Measurements from ENCODE around the gene SLC43A2.

SLC43A2 gene

DNA sequence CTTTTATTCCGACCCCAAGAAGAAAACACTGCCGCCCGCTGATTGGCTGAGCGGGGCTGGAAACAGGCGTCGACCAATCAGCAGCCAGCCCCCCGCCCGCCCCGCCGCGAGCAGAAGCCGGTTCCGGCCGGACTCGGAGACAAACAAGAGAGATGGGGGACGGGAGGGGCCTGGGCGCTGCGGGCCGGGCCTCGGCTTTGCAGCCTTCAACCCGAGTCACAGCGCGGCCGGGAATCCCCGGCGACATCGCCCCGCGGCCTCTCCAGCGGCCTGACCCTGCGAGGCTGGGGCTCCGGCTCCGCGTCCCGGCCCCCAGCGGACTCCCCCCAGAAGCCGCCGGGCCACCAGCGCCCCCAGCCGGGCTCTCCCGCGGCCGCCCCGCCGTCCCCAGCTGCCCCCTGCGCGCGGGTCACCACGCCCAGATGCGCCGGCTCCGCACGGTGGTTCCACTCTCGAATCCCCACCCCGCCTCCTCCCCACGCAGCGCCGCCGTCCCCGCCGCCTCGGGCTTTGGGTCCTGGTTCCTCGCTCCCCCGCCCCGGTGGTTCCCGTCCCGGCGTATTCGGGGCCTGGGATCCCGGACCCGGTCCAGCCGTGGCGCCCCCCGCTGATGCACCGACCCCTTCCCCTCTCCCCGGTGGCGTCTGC is 346 bp upstream of the SLC43A2 start:
- no peaks in the 10 kb centered on the region for H3K9me3 ChIP-seq (ENCODE audit: control insufficient read depth, insufficient read depth, low read depth, low read length)
- ChIA-PET POLR2A (interaction anchor here (0.5 to 3.2 kb wide), 11 partner anchors 12 to 369 kb away, joined by 3 to 20 read pairs (median 4); partner anchors contain the start of genes INPP5K and RILP), CTCF (interaction anchor here (0.6 to 2.8 kb wide), 22 partner anchors 8 to 628 kb away, joined by 3 to 44 read pairs (median 4); partner anchors contain the start of genes INPP5K, RILP and SCARF1)
- no peaks in the 10 kb centered on the region; the same call in 1 of the 2 replicates for H3K4me1 ChIP-seq (ENCODE audit: control insufficient read depth, insufficient read depth, low read length)
- H3K36me3 ChIP-seq (ENCODE audit: control insufficient read depth in 2 of 2, insufficient read depth in 1 of 2, low read length in 2 of 2) = no peaks in the 10 kb centered on the region
- H3K27ac ChIP-seq (ENCODE audit: extremely low read depth, low read depth, low read length) = peak overlapping the region; percentile 84; the same call in 1 of the 2 replicates
- H3K4me3 ChIP-seq (ENCODE audit: low read depth, low read length) = peak overlapping the region; percentile 66
- TF ChIP-seq ZNF837 (tag by site-specific recombination; IDR thresholded peaks at IDR 0.05) = no peak
- TF ChIP-seq WT1 (tag by site-specific recombination; IDR thresholded peaks at IDR 0.05) = 0 out of 2 replicates have a peak, but pooled peaks have one; percentile 1
- TF ChIP-seq SP2 (tag by site-specific recombination; IDR thresholded peaks at IDR 0.05) = peak; percentile 88
- 0 out of 2 replicates have a peak, but pooled peaks have one; percentile 25 for TF ChIP-seq KLF1 (tag by site-specific recombination; IDR thresholded peaks at IDR 0.05)
- TF ChIP-seq ZNF423 (tag by site-specific recombination; IDR thresholded peaks at IDR 0.05) = no peak
- TF ChIP-seq ZBTB7A (tag by site-specific recombination; IDR thresholded peaks at IDR 0.05; ENCODE audit: low read depth) = no peak
- TF ChIP-seq ZNF473 (tag by site-specific recombination; IDR thresholded peaks at IDR 0.05) = no peak
- TF ChIP-seq FEZF1 (tag by site-specific recombination; IDR thresholded peaks at IDR 0.05) = peak; percentile 3; the same call in 1 of the 2 replicates
- TF ChIP-seq ZSCAN16 (tag by site-specific recombination; IDR thresholded peaks at IDR 0.05) = no peak
- peak; percentile 76 for TF ChIP-seq ZBTB8A (tag by site-specific recombination; IDR thresholded peaks at IDR 0.05)
- TF ChIP-seq ZNF596 (tag by site-specific recombination; IDR thresholded peaks at IDR 0.05) = peak; percentile 45; the same call in 1 of the 2 replicates
- TF ChIP-seq GLIS2 (tag by site-specific recombination; IDR thresholded peaks at IDR 0.05) = peak; percentile 58; the same call in 1 of the 2 replicates
- TF ChIP-seq ZNF24 (tag by site-specific recombination; IDR thresholded peaks at IDR 0.05) = 0 out of 2 replicates have a peak, but pooled peaks have one; percentile 9
- 0 out of 2 replicates have a peak, but pooled peaks have one; percentile 52 for TF ChIP-seq ZNF561 (tag by site-specific recombination; IDR thresholded peaks at IDR 0.05; ENCODE audit: borderline replicate concordance)
- TF ChIP-seq ZBTB48 (tag by site-specific recombination; IDR thresholded peaks at IDR 0.05) = peak; percentile 49; the same call in 1 of the 2 replicates
- TF ChIP-seq, protein P1, sequence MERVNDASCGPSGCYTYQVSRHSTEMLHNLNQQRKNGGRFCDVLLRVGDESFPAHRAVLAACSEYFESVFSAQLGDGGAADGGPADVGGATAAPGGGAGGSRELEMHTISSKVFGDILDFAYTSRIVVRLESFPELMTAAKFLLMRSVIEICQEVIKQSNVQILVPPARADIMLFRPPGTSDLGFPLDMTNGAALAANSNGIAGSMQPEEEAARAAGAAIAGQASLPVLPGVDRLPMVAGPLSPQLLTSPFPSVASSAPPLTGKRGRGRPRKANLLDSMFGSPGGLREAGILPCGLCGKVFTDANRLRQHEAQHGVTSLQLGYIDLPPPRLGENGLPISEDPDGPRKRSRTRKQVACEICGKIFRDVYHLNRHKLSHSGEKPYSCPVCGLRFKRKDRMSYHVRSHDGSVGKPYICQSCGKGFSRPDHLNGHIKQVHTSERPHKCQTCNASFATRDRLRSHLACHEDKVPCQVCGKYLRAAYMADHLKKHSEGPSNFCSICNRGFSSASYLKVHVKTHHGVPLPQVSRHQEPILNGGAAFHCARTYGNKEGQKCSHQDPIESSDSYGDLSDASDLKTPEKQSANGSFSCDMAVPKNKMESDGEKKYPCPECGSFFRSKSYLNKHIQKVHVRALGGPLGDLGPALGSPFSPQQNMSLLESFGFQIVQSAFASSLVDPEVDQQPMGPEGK (tag by site-specific recombination; IDR thresholded peaks at IDR 0.05) = peak; percentile 77; the same call in 1 of the 2 replicates
- 0 out of 2 replicates have a peak, but pooled peaks have one; percentile 1 for TF ChIP-seq ZEB2 (tag by site-specific recombination; IDR thresholded peaks at IDR 0.05)
- 0 out of 2 replicates have a peak, but pooled peaks have one; percentile 33 for TF ChIP-seq ZNF677 (tag by site-specific recombination; IDR thresholded peaks at IDR 0.05)
- peak; percentile 52; the same call in 1 of the 2 replicates for TF ChIP-seq ZBTB20 (tag by site-specific recombination; IDR thresholded peaks at IDR 0.05)
- TF ChIP-seq, protein P2, sequence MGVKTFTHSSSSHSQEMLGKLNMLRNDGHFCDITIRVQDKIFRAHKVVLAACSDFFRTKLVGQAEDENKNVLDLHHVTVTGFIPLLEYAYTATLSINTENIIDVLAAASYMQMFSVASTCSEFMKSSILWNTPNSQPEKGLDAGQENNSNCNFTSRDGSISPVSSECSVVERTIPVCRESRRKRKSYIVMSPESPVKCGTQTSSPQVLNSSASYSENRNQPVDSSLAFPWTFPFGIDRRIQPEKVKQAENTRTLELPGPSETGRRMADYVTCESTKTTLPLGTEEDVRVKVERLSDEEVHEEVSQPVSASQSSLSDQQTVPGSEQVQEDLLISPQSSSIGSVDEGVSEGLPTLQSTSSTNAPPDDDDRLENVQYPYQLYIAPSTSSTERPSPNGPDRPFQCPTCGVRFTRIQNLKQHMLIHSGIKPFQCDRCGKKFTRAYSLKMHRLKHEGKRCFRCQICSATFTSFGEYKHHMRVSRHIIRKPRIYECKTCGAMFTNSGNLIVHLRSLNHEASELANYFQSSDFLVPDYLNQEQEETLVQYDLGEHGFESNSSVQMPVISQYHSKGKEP (tag by site-specific recombination; IDR thresholded peaks at IDR 0.05) = peak; percentile 48; the same call in 1 of the 2 replicates
- TF ChIP-seq KLF9 (tag by site-specific recombination; IDR thresholded peaks at IDR 0.05; ENCODE audit: low read depth) = peak; percentile 54
- TF ChIP-seq ZNF174 (tag by site-specific recombination; IDR thresholded peaks at IDR 0.05) = no peak
- TF ChIP-seq, protein P3, sequence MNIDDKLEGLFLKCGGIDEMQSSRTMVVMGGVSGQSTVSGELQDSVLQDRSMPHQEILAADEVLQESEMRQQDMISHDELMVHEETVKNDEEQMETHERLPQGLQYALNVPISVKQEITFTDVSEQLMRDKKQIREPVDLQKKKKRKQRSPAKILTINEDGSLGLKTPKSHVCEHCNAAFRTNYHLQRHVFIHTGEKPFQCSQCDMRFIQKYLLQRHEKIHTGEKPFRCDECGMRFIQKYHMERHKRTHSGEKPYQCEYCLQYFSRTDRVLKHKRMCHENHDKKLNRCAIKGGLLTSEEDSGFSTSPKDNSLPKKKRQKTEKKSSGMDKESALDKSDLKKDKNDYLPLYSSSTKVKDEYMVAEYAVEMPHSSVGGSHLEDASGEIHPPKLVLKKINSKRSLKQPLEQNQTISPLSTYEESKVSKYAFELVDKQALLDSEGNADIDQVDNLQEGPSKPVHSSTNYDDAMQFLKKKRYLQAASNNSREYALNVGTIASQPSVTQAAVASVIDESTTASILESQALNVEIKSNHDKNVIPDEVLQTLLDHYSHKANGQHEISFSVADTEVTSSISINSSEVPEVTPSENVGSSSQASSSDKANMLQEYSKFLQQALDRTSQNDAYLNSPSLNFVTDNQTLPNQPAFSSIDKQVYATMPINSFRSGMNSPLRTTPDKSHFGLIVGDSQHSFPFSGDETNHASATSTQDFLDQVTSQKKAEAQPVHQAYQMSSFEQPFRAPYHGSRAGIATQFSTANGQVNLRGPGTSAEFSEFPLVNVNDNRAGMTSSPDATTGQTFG (tag by site-specific recombination; IDR thresholded peaks at IDR 0.05; ENCODE audit: borderline replicate concordance) = no peak
- peak; percentile 40; the same call in 1 of the 2 replicates for TF ChIP-seq ZNF660 (tag by site-specific recombination; IDR thresholded peaks at IDR 0.05)
- TF ChIP-seq ZFHX2 (tag by site-specific recombination; conservative IDR thresholded peaks at IDR 0.05) = peak; percentile 29; the same call in 1 of the 2 replicates
- TF ChIP-seq, protein P4, sequence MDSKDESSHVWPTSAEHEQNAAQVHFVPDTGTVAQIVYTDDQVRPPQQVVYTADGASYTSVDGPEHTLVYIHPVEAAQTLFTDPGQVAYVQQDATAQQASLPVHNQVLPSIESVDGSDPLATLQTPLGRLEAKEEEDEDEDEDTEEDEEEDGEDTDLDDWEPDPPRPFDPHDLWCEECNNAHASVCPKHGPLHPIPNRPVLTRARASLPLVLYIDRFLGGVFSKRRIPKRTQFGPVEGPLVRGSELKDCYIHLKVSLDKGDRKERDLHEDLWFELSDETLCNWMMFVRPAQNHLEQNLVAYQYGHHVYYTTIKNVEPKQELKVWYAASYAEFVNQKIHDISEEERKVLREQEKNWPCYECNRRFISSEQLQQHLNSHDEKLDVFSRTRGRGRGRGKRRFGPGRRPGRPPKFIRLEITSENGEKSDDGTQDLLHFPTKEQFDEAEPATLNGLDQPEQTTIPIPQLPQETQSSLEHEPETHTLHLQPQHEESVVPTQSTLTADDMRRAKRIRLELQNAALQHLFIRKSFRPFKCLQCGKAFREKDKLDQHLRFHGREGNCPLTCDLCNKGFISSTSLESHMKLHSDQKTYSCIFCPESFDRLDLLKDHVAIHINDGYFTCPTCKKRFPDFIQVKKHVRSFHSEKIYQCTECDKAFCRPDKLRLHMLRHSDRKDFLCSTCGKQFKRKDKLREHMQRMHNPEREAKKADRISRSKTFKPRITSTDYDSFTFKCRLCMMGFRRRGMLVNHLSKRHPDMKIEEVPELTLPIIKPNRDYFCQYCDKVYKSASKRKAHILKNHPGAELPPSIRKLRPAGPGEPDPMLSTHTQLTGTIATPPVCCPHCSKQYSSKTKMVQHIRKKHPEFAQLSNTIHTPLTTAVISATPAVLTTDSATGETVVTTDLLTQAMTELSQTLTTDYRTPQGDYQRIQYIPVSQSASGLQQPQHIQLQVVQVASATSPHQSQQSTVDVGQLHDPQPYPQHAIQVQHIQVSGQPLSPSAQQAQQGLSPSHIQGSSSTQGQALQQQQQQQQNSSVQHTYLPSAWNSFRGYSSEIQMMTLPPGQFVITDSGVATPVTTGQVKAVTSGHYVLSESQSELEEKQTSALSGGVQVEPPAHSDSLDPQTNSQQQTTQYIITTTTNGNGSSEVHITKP (tag by site-specific recombination; IDR thresholded peaks at IDR 0.05) = peak; percentile 68
- peak; percentile 76 for TF ChIP-seq GLIS1 (tag by site-specific recombination; IDR thresholded peaks at IDR 0.05)
- peak; percentile 65 for TF ChIP-seq ZSCAN30 (tag by site-specific recombination; IDR thresholded peaks at IDR 0.05)
